ENCODE data around the gene FAAH. TPM values are rescaled to one million over a fixed set of nuclear protein-coding genes. Genes with fewer than 3 reads are reported as not detected.

Gene FAAH
- polyA plus RNA-seq, 2 donors, result 12.1 to 33.2 TPM

GRCh38 chr1:46431695-46432094 lies 37.6 kb downstream of the FAAH start:
- H3K4me1 ChIP-seq (ENCODE audit: control insufficient read depth in 2 of 2, insufficient read depth in 2 of 2, low read length in 1 of 2), result peaks cover 0 to 3% of the 10 kb centered on the region in 2 donors
- no peaks in the 10 kb centered on the region for H3K27me3 ChIP-seq (ENCODE audit: control insufficient read depth in 1 of 2, insufficient read depth in 2 of 2, low read length in 2 of 2)
- WGBS, 2 donors, result 76 to 79% methylated on average over 6 of the region's 6 CpGs
- no peaks in the 10 kb centered on the region for H3K9me3 ChIP-seq (ENCODE audit: control insufficient read depth in 2 of 2, insufficient read depth in 1 of 2, low read depth in 1 of 2, low read length in 1 of 2)
- H3K36me3 ChIP-seq (ENCODE audit: control insufficient read depth in 2 of 2, insufficient read depth in 2 of 2, low read length in 1 of 2), result no peaks in the 10 kb centered on the region
- no peak overlapping the region for H3K4me3 ChIP-seq (ENCODE audit: low read depth in 1 of 2, low read length in 2 of 2)
- H3K27ac ChIP-seq (ENCODE audit: low read depth in 2 of 2, low read length in 1 of 2), result no peak overlapping the region

GRCh38 chr1:46432781-46433327 lies 38.7 kb downstream of the FAAH start:
- H3K36me3 ChIP-seq (ENCODE audit: control insufficient read depth in 2 of 2, insufficient read depth in 2 of 2, low read length in 1 of 2), result no peaks in the 10 kb centered on the region
- H3K27me3 ChIP-seq (ENCODE audit: control insufficient read depth in 1 of 2, insufficient read depth in 2 of 2, low read length in 2 of 2), result no peaks in the 10 kb centered on the region
- no peak overlapping the region for H3K27ac ChIP-seq (ENCODE audit: low read depth in 2 of 2, low read length in 1 of 2)
- WGBS, 2 donors, result 60 to 64% methylated on average over 10 of the region's 10 CpGs
- H3K4me1 ChIP-seq (ENCODE audit: control insufficient read depth in 2 of 2, insufficient read depth in 2 of 2, low read length in 1 of 2), result peaks cover 0 to 3% of the 10 kb centered on the region in 2 donors
- H3K9me3 ChIP-seq (ENCODE audit: control insufficient read depth in 2 of 2, insufficient read depth in 1 of 2, low read depth in 1 of 2, low read length in 1 of 2), result no peaks in the 10 kb centered on the region
- no peak overlapping the region for H3K4me3 ChIP-seq (ENCODE audit: low read depth in 1 of 2, low read length in 2 of 2)

GRCh38 chr1:46434358-46434757 lies 40.2 kb downstream of the FAAH start:
- 89 to 95% methylated on average over 3 of the region's 3 CpGs for WGBS, 2 donors
- H3K9me3 ChIP-seq (ENCODE audit: control insufficient read depth in 2 of 2, insufficient read depth in 1 of 2, low read depth in 1 of 2, low read length in 1 of 2), result no peaks in the 10 kb centered on the region
- no peak overlapping the region for H3K27ac ChIP-seq (ENCODE audit: low read depth in 2 of 2, low read length in 1 of 2)
- no peaks in the 10 kb centered on the region for H3K36me3 ChIP-seq (ENCODE audit: control insufficient read depth in 2 of 2, insufficient read depth in 2 of 2, low read length in 1 of 2)
- H3K4me1 ChIP-seq (ENCODE audit: control insufficient read depth in 2 of 2, insufficient read depth in 2 of 2, low read length in 1 of 2), result peaks cover 0 to 3% of the 10 kb centered on the region in 2 donors
- H3K4me3 ChIP-seq (ENCODE audit: low read depth in 1 of 2, low read length in 2 of 2), result no peak overlapping the region
- no peaks in the 10 kb centered on the region for H3K27me3 ChIP-seq (ENCODE audit: control insufficient read depth in 1 of 2, insufficient read depth in 2 of 2, low read length in 2 of 2)

DNA sequence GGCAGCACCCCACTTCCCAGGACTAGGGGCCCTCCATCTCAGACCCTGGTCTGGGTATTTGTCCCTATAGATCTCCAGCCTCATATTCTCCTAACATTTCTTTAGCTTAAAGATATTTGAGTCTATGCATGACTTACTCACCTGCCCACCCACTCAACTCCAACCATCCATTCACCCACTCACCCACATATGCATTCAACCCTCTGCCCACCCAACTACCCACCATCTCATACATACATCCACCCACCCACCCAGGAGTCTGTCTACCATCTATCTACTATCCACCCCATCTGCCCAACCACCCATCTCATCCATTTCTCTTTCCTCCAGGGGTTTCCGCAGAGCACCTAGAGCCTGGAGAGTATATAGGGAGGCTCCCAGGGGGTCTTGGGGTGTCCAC lies 42.7 kb downstream of the FAAH start:
- Histone ChIP-seq H3K4me1 (ENCODE audit: control insufficient read depth in 2 of 2, insufficient read depth in 2 of 2, low read length in 1 of 2) (peaks cover 0 to 3% of the 10 kb centered on the region in 2 donors), H3K4me3 (ENCODE audit: low read depth in 1 of 2, low read length in 2 of 2) (no peak overlapping the region), H3K36me3 (ENCODE audit: control insufficient read depth in 2 of 2, insufficient read depth in 2 of 2, low read length in 1 of 2) (no peaks in the 10 kb centered on the region), H3K27me3 (ENCODE audit: control insufficient read depth in 1 of 2, insufficient read depth in 2 of 2, low read length in 2 of 2) (no peaks in the 10 kb centered on the region), H3K27ac (ENCODE audit: low read depth in 2 of 2, low read length in 1 of 2) (no peak overlapping the region), H3K9me3 (ENCODE audit: control insufficient read depth in 2 of 2, insufficient read depth in 1 of 2, low read depth in 1 of 2, low read length in 1 of 2) (no peaks in the 10 kb centered on the region)
- WGBS, 2 donors, result 98 to 100% methylated on average over 1 of the region's 1 CpG

GRCh38 chr1:46437723-46438122 lies 43.6 kb downstream of the FAAH start:
- 68 to 70% methylated on average over 4 of the region's 4 CpGs for WGBS, 2 donors
- H3K27ac ChIP-seq (ENCODE audit: low read depth in 2 of 2, low read length in 1 of 2), result no peak overlapping the region
- H3K4me1 ChIP-seq (ENCODE audit: control insufficient read depth in 2 of 2, insufficient read depth in 2 of 2, low read length in 1 of 2), result peaks cover 3 to 7% of the 10 kb centered on the region in 2 donors
- H3K4me3 ChIP-seq (ENCODE audit: low read depth in 1 of 2, low read length in 2 of 2), result no peak overlapping the region
- no peaks in the 10 kb centered on the region for H3K36me3 ChIP-seq (ENCODE audit: control insufficient read depth in 2 of 2, insufficient read depth in 2 of 2, low read length in 1 of 2)
- no peaks in the 10 kb centered on the region for H3K27me3 ChIP-seq (ENCODE audit: control insufficient read depth in 1 of 2, insufficient read depth in 2 of 2, low read length in 2 of 2)
- no peaks in the 10 kb centered on the region for H3K9me3 ChIP-seq (ENCODE audit: control insufficient read depth in 2 of 2, insufficient read depth in 1 of 2, low read depth in 1 of 2, low read length in 1 of 2)

DNA sequence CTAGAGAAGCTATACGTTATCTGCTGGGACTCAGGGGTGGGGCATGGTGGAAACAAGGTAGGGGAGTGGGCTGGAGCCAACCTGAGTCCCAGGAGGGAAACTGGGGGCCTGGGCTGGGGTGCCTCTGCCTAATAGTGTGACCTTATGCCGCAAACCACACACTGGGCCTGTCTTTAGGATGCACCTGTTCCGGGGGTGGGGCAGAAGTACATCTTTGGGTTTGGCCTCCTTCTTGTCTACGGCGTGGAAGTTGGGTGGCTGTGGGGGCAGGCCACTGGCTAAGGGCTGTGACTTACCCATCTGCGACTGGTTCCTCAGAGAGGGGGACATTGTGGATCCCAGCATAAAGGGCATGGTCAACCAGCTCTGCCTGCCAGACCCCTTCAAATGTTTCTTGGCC lies 44.2 kb downstream of the FAAH start:
- peaks cover 6 to 10% of the 10 kb centered on the region in 2 donors for H3K4me1 ChIP-seq (ENCODE audit: control insufficient read depth in 2 of 2, insufficient read depth in 2 of 2, low read length in 1 of 2)
- no peaks in the 10 kb centered on the region for H3K36me3 ChIP-seq (ENCODE audit: control insufficient read depth in 2 of 2, insufficient read depth in 2 of 2, low read length in 1 of 2)
- no peaks in the 10 kb centered on the region for H3K27me3 ChIP-seq (ENCODE audit: control insufficient read depth in 1 of 2, insufficient read depth in 2 of 2, low read length in 2 of 2)
- H3K9me3 ChIP-seq (ENCODE audit: control insufficient read depth in 2 of 2, insufficient read depth in 1 of 2, low read depth in 1 of 2, low read length in 1 of 2), result no peaks in the 10 kb centered on the region
- no peak overlapping the region for H3K4me3 ChIP-seq (ENCODE audit: low read depth in 1 of 2, low read length in 2 of 2)
- H3K27ac ChIP-seq (ENCODE audit: low read depth in 2 of 2, low read length in 1 of 2), result no peak overlapping the region
- WGBS, 2 donors, result 89 to 93% methylated on average over 6 of the region's 6 CpGs

DNA sequence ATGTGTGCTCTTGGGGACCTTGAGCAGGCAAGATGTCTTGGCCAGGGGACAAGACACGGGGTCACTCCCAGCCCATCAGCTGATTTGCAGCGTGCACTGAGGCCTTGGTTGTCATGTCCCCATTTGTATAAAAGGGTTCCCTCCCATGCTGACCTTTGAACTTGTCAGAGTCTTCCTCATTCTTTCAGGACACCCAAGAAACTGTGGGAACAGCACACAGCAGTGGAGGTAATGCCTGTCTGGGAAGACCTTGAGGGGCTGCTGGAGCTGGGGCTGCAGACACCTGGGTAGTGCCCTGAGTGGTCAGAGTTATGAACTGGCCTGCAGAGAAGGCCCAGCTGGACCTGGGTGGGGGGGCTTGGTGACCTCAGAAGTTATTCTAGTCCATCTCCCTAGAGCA lies 46.4 kb downstream of the FAAH start:
- H3K27ac ChIP-seq (ENCODE audit: low read depth in 2 of 2, low read length in 1 of 2), result no peak overlapping the region
- H3K4me1 ChIP-seq (ENCODE audit: control insufficient read depth in 2 of 2, insufficient read depth in 2 of 2, low read length in 1 of 2), result peaks cover 6 to 10% of the 10 kb centered on the region in 2 donors
- no peaks in the 10 kb centered on the region for H3K9me3 ChIP-seq (ENCODE audit: control insufficient read depth in 2 of 2, insufficient read depth in 1 of 2, low read depth in 1 of 2, low read length in 1 of 2)
- H3K27me3 ChIP-seq (ENCODE audit: control insufficient read depth in 1 of 2, insufficient read depth in 2 of 2, low read length in 2 of 2), result no peaks in the 10 kb centered on the region
- 86 to 89% methylated on average over 2 of the region's 2 CpGs for WGBS, 2 donors
- H3K4me3 ChIP-seq (ENCODE audit: low read depth in 1 of 2, low read length in 2 of 2), result no peak overlapping the region
- H3K36me3 ChIP-seq (ENCODE audit: control insufficient read depth in 2 of 2, insufficient read depth in 2 of 2, low read length in 1 of 2), result no peaks in the 10 kb centered on the region

DNA sequence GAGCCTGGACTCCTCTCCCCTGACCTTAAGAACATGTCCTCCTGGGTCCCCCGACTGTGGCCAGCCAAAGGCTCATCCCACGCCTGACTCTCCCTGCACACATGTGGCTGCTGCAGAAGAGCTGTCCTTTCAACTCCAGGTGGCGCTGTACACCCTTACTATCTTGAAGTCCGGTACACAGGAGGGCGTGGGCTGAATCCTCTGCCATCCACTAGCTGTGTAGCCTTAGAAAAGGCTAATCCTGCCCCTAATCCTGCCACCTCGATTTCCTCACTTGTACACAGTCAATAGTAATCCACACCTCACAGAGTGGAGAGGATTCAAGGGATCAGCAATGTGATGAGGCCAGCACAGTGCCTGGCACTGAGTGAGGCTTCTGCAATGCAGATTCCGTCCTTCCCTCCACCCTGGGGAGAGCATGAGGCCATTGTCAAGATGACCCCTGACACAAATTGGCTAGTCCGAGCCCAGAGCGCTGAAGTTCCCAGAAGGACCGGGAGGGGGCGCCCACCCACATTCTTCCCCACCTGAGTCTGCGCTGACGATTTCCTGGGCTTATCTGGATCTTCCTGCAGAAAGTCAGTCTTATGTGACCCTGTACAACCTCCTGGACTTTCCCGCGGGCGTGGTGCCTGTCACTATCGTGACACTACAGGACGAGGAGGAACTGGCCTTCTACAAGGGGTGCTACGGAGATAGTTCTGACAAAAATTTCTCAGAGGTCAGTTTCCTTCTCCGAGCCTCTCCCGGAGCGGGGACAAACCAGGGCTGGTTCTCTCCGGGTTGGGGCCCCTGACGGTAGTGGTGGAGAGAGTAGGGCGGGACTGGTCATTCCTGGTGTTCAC lies 48.4 kb downstream of the FAAH start:
- Histone ChIP-seq H3K27ac (ENCODE audit: low read depth in 2 of 2, low read length in 1 of 2) (peak overlapping the region in 1 of 2 donors; percentile 49), H3K9me3 (ENCODE audit: control insufficient read depth in 2 of 2, insufficient read depth in 1 of 2, low read depth in 1 of 2, low read length in 1 of 2) (no peaks in the 10 kb centered on the region), H3K27me3 (ENCODE audit: control insufficient read depth in 1 of 2, insufficient read depth in 2 of 2, low read length in 2 of 2) (peaks cover 0 to 3% of the 10 kb centered on the region in 2 donors), H3K4me3 (ENCODE audit: low read depth in 1 of 2, low read length in 2 of 2) (peak overlapping the region in 1 of 2 donors; percentile 23), H3K36me3 (ENCODE audit: control insufficient read depth in 2 of 2, insufficient read depth in 2 of 2, low read length in 1 of 2) (no peaks in the 10 kb centered on the region), H3K4me1 (ENCODE audit: control insufficient read depth in 2 of 2, insufficient read depth in 2 of 2, low read length in 1 of 2) (peaks cover 6 to 7% of the 10 kb centered on the region in 2 donors)
- WGBS, 2 donors, result 10 to 11% methylated on average over 25 of the region's 25 CpGs

DNA sequence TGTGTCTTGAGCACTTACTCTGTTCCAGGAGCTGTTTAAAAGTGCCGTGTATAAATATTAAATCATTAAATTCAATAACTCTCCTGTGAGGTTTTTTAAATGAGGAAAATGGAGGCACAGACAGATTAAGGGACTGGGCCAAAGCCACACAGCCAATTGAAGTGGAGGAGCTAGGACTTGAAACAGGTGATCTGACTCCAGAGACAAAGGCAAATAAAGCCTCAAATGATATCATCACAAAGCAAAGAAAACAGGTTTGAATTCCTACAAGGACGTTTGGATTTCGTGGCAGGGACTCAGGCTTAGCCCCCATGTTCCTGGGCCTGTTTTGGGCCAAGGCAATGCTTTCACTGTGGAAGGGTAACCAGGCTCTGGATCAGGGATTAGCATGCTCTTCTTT lies 50.3 kb downstream of the FAAH start:
- no peaks in the 10 kb centered on the region for H3K36me3 ChIP-seq (ENCODE audit: control insufficient read depth in 2 of 2, insufficient read depth in 2 of 2, low read length in 1 of 2)
- H3K4me1 ChIP-seq (ENCODE audit: control insufficient read depth in 2 of 2, insufficient read depth in 2 of 2, low read length in 1 of 2), result peaks cover 6 to 10% of the 10 kb centered on the region in 2 donors
- H3K4me3 ChIP-seq (ENCODE audit: low read depth in 1 of 2, low read length in 2 of 2), result no peak overlapping the region
- no peaks in the 10 kb centered on the region for H3K9me3 ChIP-seq (ENCODE audit: control insufficient read depth in 2 of 2, insufficient read depth in 1 of 2, low read depth in 1 of 2, low read length in 1 of 2)
- WGBS, 2 donors, result 62 to 81% methylated on average over 3 of the region's 3 CpGs
- H3K27me3 ChIP-seq (ENCODE audit: control insufficient read depth in 1 of 2, insufficient read depth in 2 of 2, low read length in 2 of 2), result peaks cover 0 to 8% of the 10 kb centered on the region in 2 donors
- no peak overlapping the region for H3K27ac ChIP-seq (ENCODE audit: low read depth in 2 of 2, low read length in 1 of 2)

Data from esophagus (tissue), 2 donors.